ENCODE data around the gene RPL19. TPM values are rescaled to one million over a fixed set of nuclear protein-coding genes. Genes with fewer than 3 reads are reported as not detected.

The RPL19 gene
- total RNA-seq, 2 donors from 2014 or later: 1,458 to 1,831 TPM

DNA sequence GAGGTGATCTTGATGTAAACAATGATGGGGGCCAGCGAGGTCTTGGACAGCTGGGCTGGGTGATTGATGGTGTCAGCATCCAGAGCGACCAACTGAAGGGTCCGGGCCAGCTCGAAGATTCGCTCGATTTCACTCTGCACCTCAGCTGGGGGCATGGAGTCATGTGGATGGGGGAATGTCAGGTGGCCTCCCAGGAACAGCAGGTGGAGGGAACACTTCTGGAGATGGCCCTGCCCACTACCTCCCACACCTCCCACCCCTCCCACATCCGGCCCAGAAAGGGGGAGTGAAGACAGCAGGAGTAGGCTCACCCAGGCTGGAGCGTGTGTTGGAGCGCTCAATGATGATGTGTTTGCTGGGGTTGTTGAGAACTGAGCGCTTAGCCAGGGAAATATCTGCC is 16.4 kb upstream of the RPL19 start:
- no peak for DNase-seq (ENCODE audit: low spot score)
- no peak overlapping the region for H3K4me3 ChIP-seq
- H3K9me3 ChIP-seq: no peaks in the 10 kb centered on the region
- peaks cover 19% of the 10 kb centered on the region for H3K36me3 ChIP-seq
- no peak overlapping the region for H3K27ac ChIP-seq
- H3K4me1 ChIP-seq: no peaks in the 10 kb centered on the region
- TF ChIP-seq CTCF (IDR thresholded peaks at IDR 0.05): no peak
- H3K27me3 ChIP-seq: no peaks in the 10 kb centered on the region

GRCh38 chr17:39186481-39187002 is 13.5 kb upstream of the RPL19 start:
- Histone ChIP-seq H3K27ac (no peak overlapping the region), H3K4me1 (no peaks in the 10 kb centered on the region), H3K27me3 (no peaks in the 10 kb centered on the region), H3K4me3 (no peak overlapping the region), H3K9me3 (no peaks in the 10 kb centered on the region), H3K36me3 (peaks cover 21% of the 10 kb centered on the region)
- DNase-seq (ENCODE audit: low spot score): no peak
- no peak for TF ChIP-seq CTCF (IDR thresholded peaks at IDR 0.05)

DNA sequence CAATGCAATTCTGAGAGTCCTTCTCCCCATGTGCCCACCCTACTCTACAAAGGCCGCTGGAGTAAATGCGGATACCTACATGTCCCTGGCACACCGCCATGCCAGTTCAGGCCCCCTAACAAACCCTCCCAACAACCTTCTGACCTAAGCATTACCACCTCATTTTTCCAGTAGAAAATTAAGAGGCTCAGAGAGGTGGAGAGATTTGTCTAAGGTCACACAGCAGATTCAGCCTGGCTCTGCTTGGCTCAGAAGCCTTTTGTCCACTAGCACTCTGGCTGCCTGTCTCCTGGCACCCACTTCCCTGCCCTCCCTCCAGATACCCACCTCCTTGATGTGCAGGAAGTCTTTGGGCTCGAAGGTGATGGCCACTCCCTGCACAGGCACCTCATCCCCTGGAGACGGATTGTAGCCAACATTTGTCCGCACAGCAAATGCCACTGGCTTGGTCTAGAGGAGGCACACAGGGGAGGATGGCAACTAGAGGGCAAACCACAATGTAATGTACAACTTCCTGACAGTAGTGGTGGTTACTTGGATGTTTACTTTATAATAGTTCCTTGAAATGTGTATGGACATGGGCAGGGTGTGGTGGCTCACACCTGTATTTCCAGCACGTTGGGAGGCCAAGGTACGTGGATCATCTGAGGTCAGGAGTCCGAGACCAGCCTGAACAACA is 12.8 kb upstream of the RPL19 start:
- H3K27ac ChIP-seq: no peak overlapping the region
- H3K36me3 ChIP-seq: peaks cover 21% of the 10 kb centered on the region
- no peak overlapping the region for H3K4me3 ChIP-seq
- no peaks in the 10 kb centered on the region for H3K4me1 ChIP-seq
- no peak for TF ChIP-seq CTCF (IDR thresholded peaks at IDR 0.05)
- H3K27me3 ChIP-seq: no peaks in the 10 kb centered on the region
- no peaks in the 10 kb centered on the region for H3K9me3 ChIP-seq
- DNase-seq (ENCODE audit: low spot score): no peak

- DNase-seq (ENCODE audit: low spot score): no peak
- H3K27me3 ChIP-seq: no peaks in the 10 kb centered on the region
- peaks cover 13% of the 10 kb centered on the region for H3K36me3 ChIP-seq
- H3K9me3 ChIP-seq: no peaks in the 10 kb centered on the region
- no peak overlapping the region for H3K27ac ChIP-seq
- no peak overlapping the region for H3K4me3 ChIP-seq
- peaks cover 0 to 35% of the 10 kb centered on the region in 2 donors for H3K4me1 ChIP-seq
- no peak for TF ChIP-seq CTCF (IDR thresholded peaks at IDR 0.05)
These were observed 8.2 kb upstream of the RPL19 start for GRCh38 chr17:39191750-39192510.

GRCh38 chr17:39192901-39193300 is 7.2 kb upstream of the RPL19 start:
- no peak overlapping the region for H3K27ac ChIP-seq

More at GRCh38 chr17:39192901-39193300, 7.2 kb upstream of the RPL19 start:
- Histone ChIP-seq H3K4me3 (no peak overlapping the region), H3K4me1 (peaks cover 0 to 35% of the 10 kb centered on the region in 2 donors), H3K27me3 (no peaks in the 10 kb centered on the region), H3K36me3 (peaks cover 7% of the 10 kb centered on the region), H3K9me3 (no peaks in the 10 kb centered on the region)
- DNase-seq (ENCODE audit: low spot score): no peak
- TF ChIP-seq CTCF (IDR thresholded peaks at IDR 0.05): no peak
